GM19455 (cell line): ENCODE measurements around the gene MRM1.

Source experiments
- ATAC-seq: cut with Tn5 transposase; IDR thresholded peaks from one replicate; pipeline ENCODE4 v1.9.1; 2021; ENCODE audit not compliant: unreplicated experiment

Gene MRM1

DNA sequence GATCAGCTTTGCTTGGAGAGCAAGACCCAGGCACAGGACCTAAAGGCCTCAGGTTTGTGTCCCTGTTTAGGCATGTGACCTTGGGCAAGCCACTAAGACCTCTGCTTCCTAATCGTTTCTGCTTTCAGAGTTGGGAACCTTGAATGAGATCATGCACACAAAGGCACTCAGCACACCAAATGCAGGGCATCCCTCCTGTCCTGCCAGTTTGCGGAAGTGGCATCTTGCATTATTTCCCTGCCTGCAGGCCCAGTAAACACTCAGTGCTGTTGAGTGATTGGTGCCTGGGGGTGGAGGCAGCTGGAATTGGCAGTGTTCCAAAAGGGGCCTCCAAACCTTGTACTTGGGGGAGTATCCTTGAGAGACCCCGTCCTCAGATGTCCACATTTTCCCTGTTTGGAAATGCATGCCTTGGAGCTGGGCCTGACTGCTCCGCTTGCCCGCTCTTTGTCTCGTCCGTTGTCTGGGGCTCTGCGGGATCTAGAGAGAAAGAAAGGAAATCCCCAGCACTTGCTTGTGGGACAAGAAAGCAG lies 28.7 kb downstream of the MRM1 start:
- ATAC-seq = no peak

DNA sequence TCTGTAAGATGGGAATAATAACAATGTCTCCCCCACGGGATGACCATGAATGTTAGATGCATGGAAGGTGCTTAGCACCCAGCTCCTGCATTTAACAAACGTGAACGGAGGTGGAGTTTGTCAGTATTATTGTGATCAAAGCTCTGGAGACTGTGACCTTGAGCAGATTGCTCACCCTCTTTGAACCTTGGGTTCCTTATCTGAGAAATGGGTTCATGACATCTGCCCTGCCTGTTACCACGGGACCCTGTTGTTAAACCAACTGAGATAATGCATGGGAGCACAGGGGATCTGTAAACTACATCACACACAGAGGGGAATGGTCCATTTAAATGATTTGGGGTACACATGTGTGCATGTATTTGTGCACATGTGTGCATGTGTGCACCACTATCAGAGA lies 29.6 kb downstream of the MRM1 start:
- no peak for ATAC-seq

DNA sequence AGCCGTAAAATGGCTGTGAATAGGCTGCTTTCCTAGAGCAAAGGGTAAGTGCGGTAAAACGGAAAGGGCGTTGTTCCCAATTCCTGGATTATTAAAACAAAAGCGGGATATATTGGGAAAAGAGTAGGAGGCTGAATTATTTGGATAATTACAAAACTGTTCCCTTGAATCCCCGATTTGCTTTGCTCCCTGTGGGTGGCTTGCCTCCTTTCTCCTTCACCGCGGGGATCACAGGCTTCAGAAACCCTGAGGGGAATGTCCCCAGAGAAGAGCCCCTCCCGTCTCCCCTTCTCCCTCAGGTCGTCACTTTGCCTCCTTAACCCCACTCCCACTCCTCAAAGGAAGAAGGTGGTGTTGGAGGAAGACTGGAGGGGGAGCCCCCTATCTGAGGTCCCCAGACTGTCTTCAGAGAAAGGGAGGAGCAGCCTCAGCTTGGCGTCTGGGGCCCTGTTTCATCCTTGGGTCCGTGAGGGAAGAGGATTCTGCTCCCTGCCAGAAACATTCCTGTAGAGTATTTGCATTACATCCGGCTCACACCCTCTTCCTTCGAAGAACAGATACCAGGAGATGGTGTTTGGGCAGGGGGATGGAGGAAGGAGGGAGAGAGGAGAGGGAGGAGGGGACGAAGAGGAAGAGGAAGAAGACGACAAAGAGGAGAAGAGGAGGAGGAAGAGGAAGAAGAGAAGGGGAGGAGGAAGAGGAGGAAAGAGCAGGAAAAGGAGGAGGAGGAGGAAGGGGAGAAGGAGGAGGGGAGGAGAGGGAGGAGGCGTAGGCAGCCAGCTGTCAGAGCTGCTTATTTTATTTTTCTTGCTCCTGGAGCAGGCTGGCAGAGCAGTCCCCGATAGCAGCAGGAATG lies 31.8 kb downstream of the MRM1 start:
- no peak for ATAC-seq

DNA sequence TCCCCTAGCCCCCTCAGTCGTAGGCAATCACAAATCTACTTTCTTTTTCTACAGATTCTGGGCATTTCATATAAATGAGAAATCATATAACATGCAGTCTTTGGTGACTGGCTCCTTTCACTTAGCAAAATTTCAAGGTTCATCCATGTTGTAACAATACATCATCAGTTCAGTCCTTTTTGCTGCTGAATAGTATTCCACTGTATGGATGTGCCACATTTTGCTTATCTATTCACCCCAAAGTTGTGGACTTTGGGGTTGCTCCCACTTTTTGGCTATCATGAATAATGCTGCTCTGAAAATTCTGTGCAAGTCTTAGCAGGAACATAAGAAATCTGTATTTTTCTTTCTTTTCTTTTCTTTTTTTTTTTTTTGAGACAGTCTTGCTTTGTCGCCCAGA lies 39.0 kb downstream of the MRM1 start:
- ATAC-seq = no peak

DNA sequence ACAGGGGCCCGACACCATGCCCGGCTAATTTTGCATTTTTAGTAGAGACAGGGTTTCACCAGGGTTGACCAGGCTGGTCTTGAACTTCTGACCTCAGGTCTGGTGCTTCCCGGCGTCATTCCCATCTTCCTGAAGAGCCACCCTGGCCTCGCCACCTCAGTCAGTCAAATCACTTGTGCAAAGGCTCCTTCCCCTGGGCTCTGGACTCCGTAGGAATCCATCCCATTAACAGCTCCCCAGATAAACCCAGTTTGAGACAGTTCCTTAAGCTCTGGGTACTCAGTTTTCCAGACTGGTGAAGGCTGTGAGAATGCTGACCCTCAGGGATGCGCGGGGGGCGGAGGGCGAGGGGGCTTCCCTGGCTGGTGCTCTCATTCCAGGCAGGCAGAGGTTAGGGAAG lies 39.5 kb downstream of the MRM1 start:
- no peak for ATAC-seq

DNA sequence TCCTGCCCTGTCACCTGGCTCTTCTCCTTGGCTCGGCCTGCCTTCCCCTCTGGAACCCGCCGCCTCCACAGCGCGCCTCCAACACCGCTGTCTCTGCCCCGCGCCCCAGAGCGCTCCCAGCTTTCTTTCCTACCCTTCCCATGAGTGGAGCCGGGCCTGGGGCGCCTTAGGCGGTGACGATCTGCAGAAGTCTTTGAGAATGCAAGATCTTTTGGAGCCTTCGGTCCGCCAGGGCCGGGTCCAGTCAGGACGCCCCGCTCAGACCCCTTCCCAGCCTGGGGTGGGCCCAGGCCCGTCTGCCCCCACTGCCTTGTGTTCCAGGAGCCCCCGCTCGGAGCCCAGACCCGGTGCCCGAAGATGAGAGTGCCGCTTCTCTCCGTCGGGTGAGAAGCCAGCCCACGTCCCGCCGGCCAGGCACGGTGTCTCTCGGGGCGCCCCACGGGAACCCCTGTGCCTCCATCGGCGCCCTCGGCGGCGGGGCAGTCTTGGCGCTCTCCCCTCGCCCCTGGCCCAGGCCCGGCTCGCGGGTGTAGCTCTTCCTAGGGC lies 40.0 kb downstream of the MRM1 start:
- ATAC-seq = no peak

DNA sequence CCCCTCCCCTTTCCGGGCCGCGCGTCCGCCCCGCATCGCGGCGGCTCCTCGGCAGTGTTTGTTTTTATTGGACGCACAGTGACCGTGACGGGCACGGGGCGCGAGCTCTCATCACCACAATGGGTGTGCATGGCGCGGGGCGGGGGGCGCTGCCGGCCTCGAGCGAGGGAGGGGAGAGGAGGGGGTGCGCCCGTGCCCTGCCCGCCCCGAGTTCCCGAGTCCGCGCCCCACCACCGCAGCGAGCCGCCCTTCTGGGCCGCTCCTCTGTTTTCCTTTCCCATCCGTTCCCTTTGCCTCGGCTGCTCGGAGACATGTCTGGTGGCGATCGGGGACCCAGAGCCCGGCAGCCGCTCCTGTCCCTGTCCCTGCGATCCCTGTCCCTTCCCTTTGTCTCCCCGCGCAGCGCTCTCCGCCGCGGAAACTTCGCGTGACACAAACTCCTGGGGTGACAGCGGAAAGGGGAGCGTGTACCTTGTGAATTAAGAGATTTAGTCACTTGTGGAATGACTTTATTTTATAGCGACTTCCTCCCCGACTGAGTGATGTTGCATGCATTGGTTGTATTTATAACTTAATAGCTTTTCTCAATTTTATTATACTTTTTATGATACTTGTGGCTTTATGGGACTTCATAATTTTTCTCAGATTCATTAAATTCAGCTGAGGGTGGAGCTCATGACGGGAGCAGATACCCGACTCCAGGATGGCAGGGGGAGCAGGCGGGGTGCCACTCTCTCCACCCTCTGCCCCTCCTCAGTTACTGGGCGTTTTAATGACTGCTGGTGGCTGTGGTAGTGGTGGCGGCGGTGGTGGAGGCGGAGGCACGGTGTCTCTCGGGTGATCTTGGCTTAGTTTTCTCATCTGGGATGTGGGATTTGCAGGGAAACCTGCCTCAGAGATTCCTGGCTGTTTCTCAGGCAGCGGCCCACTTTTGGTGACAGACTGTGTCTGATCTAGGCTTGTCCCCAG lies 40.8 kb downstream of the MRM1 start:
- no peak for ATAC-seq

DNA sequence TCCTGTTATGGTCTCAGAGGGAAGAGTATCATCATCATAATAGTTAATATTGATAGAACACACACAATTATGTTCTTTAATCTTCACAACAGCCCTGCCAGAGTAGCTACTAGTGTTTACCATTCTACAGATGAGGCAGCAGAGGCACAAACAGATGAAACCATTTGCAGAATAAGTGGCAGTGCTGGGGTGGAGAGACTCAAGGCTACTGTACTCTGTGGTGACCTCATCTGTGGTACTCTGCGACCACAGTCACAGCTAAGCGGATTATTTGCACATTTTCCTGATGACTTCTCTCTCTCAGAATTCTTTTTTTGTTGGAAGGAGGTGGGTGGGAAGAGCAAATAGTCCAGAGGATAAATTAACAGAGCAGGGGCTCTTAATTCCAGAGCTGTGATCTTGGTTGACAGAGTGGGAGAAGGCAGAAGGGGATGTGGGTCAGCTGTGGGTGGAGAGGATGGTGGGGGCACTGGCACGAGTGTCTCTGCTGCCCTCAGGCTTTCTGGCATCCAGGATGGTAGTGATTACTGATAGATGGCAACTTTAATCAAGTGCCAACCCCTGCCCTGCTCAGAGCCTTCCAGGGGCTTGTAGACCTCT lies 41.8 kb downstream of the MRM1 start:
- ATAC-seq = no peak

DNA sequence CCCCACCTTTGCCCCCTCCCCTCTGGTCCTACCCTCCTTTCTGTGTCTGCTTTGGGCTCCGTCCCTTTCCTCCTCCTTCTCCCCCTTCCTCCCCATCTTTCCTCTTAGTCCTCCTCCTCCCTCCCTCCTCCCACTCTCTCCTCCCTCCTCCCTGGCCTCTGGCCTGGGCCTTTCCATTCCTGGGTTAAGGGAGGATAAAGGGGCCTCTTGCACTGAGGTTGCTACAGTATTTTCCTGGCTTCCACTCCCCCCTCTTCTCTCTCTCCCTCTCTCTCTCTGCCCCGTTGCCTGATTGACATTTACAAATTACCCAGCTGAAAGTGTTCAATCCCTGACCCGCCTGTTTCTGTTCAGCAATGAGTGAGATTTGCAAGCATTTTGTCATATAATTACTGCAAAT lies 44.0 kb downstream of the MRM1 start:
- ATAC-seq = no peak

DNA sequence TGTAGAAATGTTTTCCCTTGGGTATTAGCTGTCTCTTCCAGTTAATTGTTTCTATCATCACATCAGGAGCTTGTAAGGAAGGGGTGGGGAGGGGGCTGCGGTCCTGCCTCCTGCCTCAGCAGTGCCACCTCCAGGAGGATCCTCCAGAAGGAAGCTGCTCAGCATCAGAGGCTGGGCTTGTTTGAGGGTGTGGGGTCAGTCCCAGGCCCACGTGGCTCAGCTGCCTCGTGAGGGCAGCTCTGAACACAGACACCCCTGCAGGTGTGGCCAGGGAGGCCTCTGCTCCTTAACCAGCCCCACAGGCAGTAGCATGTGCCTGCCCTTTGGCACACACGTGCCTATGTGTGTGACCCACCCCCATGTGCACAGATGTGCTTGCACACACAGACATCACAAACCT lies 46.3 kb downstream of the MRM1 start:
- no peak for ATAC-seq

DNA sequence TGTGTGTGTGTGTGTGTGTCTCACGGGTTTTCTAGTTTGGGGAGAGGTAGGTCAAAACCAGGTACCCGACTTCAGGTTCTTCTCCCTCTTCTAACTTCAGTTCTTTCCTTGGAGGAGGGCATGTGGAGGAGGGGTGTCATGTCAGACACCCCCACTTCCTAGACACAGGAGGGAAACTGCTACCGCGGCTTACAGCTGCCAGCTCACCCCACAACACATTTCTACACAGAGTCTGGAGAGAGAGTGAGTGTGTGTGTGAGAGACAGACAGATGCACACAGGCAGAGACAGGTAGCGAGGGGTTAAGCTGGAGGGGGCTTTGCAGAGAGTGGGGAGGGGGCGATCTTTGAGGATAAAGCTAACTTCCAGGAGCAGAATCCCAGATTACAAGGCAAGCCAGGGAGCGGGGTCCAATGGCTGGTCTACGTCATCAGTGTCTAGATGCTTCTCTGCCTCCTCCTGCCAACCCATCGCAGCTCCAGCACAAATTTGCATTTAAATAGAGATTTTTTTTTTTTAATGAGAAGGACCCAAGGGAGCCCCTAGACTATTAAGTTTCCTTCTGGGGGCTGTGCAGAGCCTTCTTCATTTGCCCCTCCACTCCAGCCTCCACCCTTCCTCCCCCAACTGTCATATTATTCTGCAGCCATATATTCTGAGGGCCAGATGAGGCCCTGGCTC lies 48.9 kb downstream of the MRM1 start:
- no peak for ATAC-seq

DNA sequence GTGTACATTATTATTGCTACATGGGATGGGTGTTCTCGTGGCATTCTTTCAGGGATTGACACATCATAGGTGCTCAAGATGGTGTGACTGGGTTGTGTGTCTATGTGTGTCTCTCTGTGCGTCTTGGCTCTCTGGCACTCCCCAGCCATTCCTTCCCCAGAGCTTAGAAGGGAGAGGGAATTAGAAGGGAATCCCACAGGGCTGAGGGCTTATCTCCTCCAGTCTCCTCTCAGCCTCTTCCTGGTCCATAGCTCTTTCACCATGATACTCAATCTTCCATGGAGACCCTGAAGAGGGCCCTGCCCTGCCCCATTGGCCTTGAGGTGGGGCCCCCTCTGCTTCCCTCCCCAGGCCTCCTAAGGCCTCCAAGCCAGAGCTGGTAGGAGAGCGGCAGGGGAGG lies 52.0 kb downstream of the MRM1 start:
- no peak for ATAC-seq

DNA sequence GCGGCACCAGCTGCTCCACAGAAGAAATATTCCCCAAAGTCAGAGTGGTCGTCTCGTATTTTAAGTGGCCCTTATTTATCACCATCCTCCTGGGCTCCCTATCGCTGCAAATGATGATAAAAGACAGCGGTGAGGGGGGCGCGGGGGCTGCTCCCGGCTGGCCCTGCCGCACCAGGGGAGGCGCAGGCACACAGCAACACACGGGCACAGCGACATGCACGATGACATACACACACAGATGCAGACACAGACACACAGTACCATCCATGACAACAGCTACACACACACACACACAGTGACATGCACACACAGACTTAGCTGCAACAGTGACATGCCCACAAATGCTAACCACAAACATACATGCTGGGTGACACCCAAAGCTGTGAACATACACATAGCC lies 52.5 kb downstream of the MRM1 start:
- no peak for ATAC-seq

DNA sequence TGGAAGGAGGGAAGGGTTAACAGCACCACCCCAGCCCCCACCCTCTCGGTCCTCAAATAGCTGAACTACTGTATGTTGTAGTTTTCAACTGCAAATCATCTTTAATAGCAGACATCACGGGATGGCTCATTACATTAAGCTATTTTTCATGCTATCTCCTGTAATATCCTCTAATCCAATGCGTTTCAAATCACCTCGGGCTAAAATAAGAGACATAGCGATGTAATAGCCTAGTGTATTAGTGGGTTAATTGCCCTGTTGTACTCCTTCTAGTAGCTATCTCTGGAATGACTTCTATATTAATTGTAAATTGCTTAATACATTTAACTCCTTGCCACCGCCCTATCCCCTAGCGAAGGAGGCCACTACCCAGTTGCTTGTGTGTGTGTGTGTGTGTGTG lies 54.3 kb downstream of the MRM1 start:
- ATAC-seq = no peak

DNA sequence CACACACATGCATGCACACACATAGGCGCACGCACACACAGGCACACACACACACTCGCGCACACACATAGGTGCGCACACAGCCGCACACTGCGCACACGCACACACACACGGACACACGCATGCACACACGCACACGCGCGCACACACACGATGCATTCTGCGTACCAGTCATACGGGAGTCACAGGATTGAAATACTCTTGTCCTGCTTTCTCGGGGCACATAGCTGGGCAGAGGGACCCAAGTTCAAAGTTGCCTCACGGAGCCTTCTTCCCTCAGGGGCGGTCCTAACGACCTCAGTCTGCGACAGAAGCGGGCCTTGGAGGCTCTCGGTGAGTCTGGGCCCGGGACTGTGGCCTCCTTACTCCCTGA lies 56.0 kb downstream of the MRM1 start:
- no peak for ATAC-seq

DNA sequence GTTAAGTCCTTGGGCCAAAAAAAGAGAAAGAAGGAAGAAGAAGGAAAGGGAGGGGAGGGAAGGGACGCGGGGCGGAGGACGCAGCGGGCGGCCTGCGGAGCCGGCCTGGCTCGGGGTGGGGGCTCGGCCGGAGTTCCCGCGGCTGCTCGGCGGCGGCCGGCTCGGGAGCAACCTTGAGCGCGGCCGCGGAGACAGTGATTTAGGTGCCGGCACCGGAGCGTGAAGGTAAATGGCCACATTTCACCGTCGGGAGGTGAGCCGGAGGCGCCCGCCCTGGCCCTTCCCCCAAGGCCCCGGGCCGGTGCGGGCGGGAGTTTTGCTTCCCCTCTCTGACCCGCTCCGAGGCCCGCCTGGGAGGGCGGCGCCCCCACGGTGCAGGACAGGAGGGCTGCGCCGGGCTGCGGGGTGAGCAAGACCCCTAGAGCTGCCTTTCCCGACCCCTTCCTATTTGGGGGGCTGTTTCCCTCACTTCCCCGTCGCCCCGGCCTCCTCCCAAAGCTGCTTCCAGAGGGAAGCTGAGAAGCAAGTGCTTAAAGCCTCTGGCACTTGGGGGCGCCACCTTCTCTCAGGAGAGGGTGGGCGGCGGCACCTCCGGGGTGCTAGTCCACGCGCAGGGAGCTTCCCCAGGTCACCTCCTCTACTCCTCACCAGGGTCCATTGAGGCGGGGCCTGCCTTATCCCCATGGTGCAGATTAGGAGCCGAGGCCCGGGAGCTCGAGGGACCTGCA lies 56.5 kb downstream of the MRM1 start:
- no peak for ATAC-seq
